GM11168 (cell line): Measurements from ENCODE around the gene LRRC15.

Source experiments
- in situ Hi-C: fragments of 300-500 bp; cut with MboI; formaldehyde crosslinking; loops from one replicate; pipeline ENCODE4 v1.12.0; 2022; ENCODE audit warnings: low sequenced_read_pairs; ENCODE audit not compliant: unreplicated experiment

LRRC15 gene

GRCh38 chr3:194369522-194370279, at the start of gene LRRC15:
TSS of gene LRRC15 (minus strand) at chr3:194369743. CDS start at chr3:194361043, 8,700 bp downstream.
- in situ Hi-C loops: no loop called here

- in situ Hi-C loops: no loop called here
These were observed 49.1 kb upstream of the LRRC15 start for GRCh38 chr3:194418671-194419070.

- in situ Hi-C loops: loop anchor here (10.0 kb wide), 1 partner anchor 73 kb away; no protein-coding TSS in a partner anchor
These were observed 37.9 kb upstream of the LRRC15 start for GRCh38 chr3:194407423-194407822.

- in situ Hi-C loops: loop anchor here (10.0 kb wide), 1 partner anchor 71 kb away; no protein-coding TSS in a partner anchor
These were observed 36.2 kb upstream of the LRRC15 start for GRCh38 chr3:194405766-194406165.

- in situ Hi-C loops: loop anchor here (10.0 kb wide), 1 partner anchor 70 kb away; no protein-coding TSS in a partner anchor
These were observed 35.0 kb upstream of the LRRC15 start for GRCh38 chr3:194404365-194405140.

GRCh38 chr3:194401868-194402329, 32.4 kb upstream of the LRRC15 start:
- in situ Hi-C loops: loop anchor here (10.0 kb wide), 1 partner anchor 67 kb away; no protein-coding TSS in a partner anchor

- in situ Hi-C loops: loop anchor here (10.0 kb wide), 1 partner anchor 67 kb away; no protein-coding TSS in a partner anchor
These were observed 31.8 kb upstream of the LRRC15 start for GRCh38 chr3:194401346-194401745.

- in situ Hi-C loops: loop anchor here (10.0 kb wide), 1 partner anchor 65 kb away; no protein-coding TSS in a partner anchor
These were observed 30.4 kb upstream of the LRRC15 start for GRCh38 chr3:194399874-194400411.

GRCh38 chr3:194399166-194399565, 29.6 kb upstream of the LRRC15 start, which contains the start of gene GP5:
TSS of gene GP5 (minus strand) at chr3:194399266. CDS start at chr3:194398282, 984 bp downstream.
- in situ Hi-C loops: no loop called here

- in situ Hi-C loops: no loop called here
These were observed 28.3 kb upstream of the LRRC15 start for GRCh38 chr3:194397757-194398312.

GRCh38 chr3:194396859-194397756, 27.6 kb upstream of the LRRC15 start:
- in situ Hi-C loops: no loop called here

- in situ Hi-C loops: no loop called here
These were observed 27.0 kb upstream of the LRRC15 start for GRCh38 chr3:194396539-194396858.

GRCh38 chr3:194395778-194396538, 26.4 kb upstream of the LRRC15 start:
- in situ Hi-C loops: no loop called here

GRCh38 chr3:194395212-194395611, 25.7 kb upstream of the LRRC15 start:
- in situ Hi-C loops: no loop called here

GRCh38 chr3:194392576-194392975, 23.0 kb upstream of the LRRC15 start:
- in situ Hi-C loops: no loop called here

GRCh38 chr3:194390835-194391234, 21.3 kb upstream of the LRRC15 start:
- in situ Hi-C loops: no loop called here

GRCh38 chr3:194389269-194389668, 19.7 kb upstream of the LRRC15 start:
- in situ Hi-C loops: no loop called here

GRCh38 chr3:194387926-194388418, 18.4 kb upstream of the LRRC15 start:
- in situ Hi-C loops: no loop called here
